Superior temporal gyrus (tissue), 1 donor: Measurements from ENCODE around the gene CSNK1E.

Source experiments
- DNase-seq: peaks from one replicate; pipeline ENCODE4 v3.0.0-alpha.2; 2016; ENCODE audit errors: extremely low spot score

Gene CSNK1E

GRCh38 chr22:38273135-38273826 lies 44.0 kb downstream of the CSNK1E start:
- DNase-seq = peak; percentile 87

- peak; percentile 81 for DNase-seq
Observed at GRCh38 chr22:38272373-38273134, 44.7 kb downstream of the CSNK1E start, which contains the start of gene TMEM184B. Gene TMEM184B, minus strand, starts transcription at chr22:38273010. Its CDS starts 25,049 bp downstream, at chr22:38247961.

GRCh38 chr22:38271927-38272372 lies 45.3 kb downstream of the CSNK1E start:
- no peak for DNase-seq

GRCh38 chr22:38271101-38271500 lies 46.1 kb downstream of the CSNK1E start:
- no peak for DNase-seq

- DNase-seq = peak; percentile 68
Observed at GRCh38 chr22:38270091-38270992, 46.9 kb downstream of the CSNK1E start.

GRCh38 chr22:38269466-38269865 lies 47.8 kb downstream of the CSNK1E start:
- DNase-seq = no peak

- no peak for DNase-seq
Observed at GRCh38 chr22:38267086-38267485, 50.1 kb downstream of the CSNK1E start.

- DNase-seq = no peak
Observed at GRCh38 chr22:38266120-38266519, 51.1 kb downstream of the CSNK1E start.

- DNase-seq = no peak
Observed at GRCh38 chr22:38264322-38264843, 52.9 kb downstream of the CSNK1E start.

- DNase-seq = peak; percentile 82
Observed at GRCh38 chr22:38262051-38262795, 55.0 kb downstream of the CSNK1E start.

GRCh38 chr22:38260761-38261681 lies 56.2 kb downstream of the CSNK1E start:
- DNase-seq = peak; percentile 76

- DNase-seq = no peak
Observed at GRCh38 chr22:38259370-38259769, 57.9 kb downstream of the CSNK1E start.

GRCh38 chr22:38258895-38259294 lies 58.3 kb downstream of the CSNK1E start:
- DNase-seq = no peak

- peak; percentile 45 for DNase-seq
Observed at GRCh38 chr22:38257650-38258250, 59.5 kb downstream of the CSNK1E start.

GRCh38 chr22:38257181-38257580 lies 60.1 kb downstream of the CSNK1E start:
- DNase-seq = peak; percentile 69

- DNase-seq = no peak
Observed at GRCh38 chr22:38255697-38256096, 61.5 kb downstream of the CSNK1E start.

- DNase-seq = no peak
Observed at GRCh38 chr22:38251341-38251692, 65.9 kb downstream of the CSNK1E start.

GRCh38 chr22:38250643-38251340 lies 66.4 kb downstream of the CSNK1E start:
- no peak for DNase-seq
